Activated naive CD8-positive, alpha-beta T cell treated with anti-CD3 and anti-CD28 coated beads, Interleukin-2, amount 50 U/mL, for 24 hours (primary cell): ENCODE measurements around the gene RNF10.
A peak's percentile ranks its signal among the peaks of the same experiment; 100 is the strongest.

ENCODE experiments used
- ATAC-seq: fragments of 150-1000 bp; cut with Tn5 transposase; one replicate; pipeline ENCODE4 v1.10.0; 2021
- DNase-seq: peaks from one replicate; pipeline ENCODE4 v3.0.0; 2021
- H3K27ac Mint-ChIP-seq: one replicate; pipeline ENCODE4 v1.8.0; 2021; ENCODE audit warnings: mild to moderate bottlenecking, mixed read lengths
- H3K27me3 Mint-ChIP-seq: one replicate; pipeline ENCODE4 v1.8.0; 2021; ENCODE audit warnings: mixed read lengths
- H3K36me3 Mint-ChIP-seq: one replicate; pipeline ENCODE4 v1.8.0; 2021; ENCODE audit warnings: low read depth, mixed read lengths
- H3K4me1 Mint-ChIP-seq: one replicate; pipeline ENCODE4 v1.8.0; 2021; ENCODE audit warnings: mixed read lengths
- H3K4me3 Mint-ChIP-seq: one replicate; pipeline ENCODE4 v1.8.0; 2021; ENCODE audit warnings: mild to moderate bottlenecking, moderate library complexity, mixed read lengths
- H3K9me3 Mint-ChIP-seq: one replicate; pipeline ENCODE4 v1.8.0; 2021; ENCODE audit warnings: mixed read lengths

The RNF10 gene

GRCh38 chr12:120538281-120539156, 4.4 kb downstream of the RNF10 start:
- no peak for ATAC-seq
- no peak for DNase-seq
- peak overlapping the region; percentile 92 for H3K4me3 Mint-ChIP-seq
- H3K27ac Mint-ChIP-seq: peak overlapping the region; percentile 87
- no peaks in the 10 kb centered on the region for H3K9me3 Mint-ChIP-seq
- no peaks in the 10 kb centered on the region for H3K27me3 Mint-ChIP-seq
- H3K36me3 Mint-ChIP-seq: peaks cover 45% of the 10 kb centered on the region
- H3K4me1 Mint-ChIP-seq: peaks cover 63% of the 10 kb centered on the region

- no peak for ATAC-seq
- Mint-ChIP-seq H3K27ac (peak overlapping the region; percentile 87), H3K36me3 (peaks cover 45% of the 10 kb centered on the region), H3K4me3 (peak overlapping the region; percentile 24), H3K9me3 (no peaks in the 10 kb centered on the region), H3K4me1 (peaks cover 63% of the 10 kb centered on the region), H3K27me3 (no peaks in the 10 kb centered on the region)
- no peak for DNase-seq
Measured at GRCh38 chr12:120539303-120539702, 5.1 kb downstream of the RNF10 start.

GRCh38 chr12:120540445-120540844, 6.3 kb downstream of the RNF10 start:
- Mint-ChIP-seq H3K27ac (peak overlapping the region; percentile 12), H3K36me3 (peaks cover 40% of the 10 kb centered on the region), H3K4me3 (no peak overlapping the region), H3K4me1 (peaks cover 65% of the 10 kb centered on the region), H3K27me3 (no peaks in the 10 kb centered on the region), H3K9me3 (no peaks in the 10 kb centered on the region)
- DNase-seq: no peak
- ATAC-seq: no peak

GRCh38 chr12:120542166-120542565, 8.0 kb downstream of the RNF10 start:
- no peak for ATAC-seq
- H3K36me3 Mint-ChIP-seq: peaks cover 39% of the 10 kb centered on the region
- H3K9me3 Mint-ChIP-seq: no peaks in the 10 kb centered on the region
- H3K27me3 Mint-ChIP-seq: no peaks in the 10 kb centered on the region
- no peak overlapping the region for H3K4me3 Mint-ChIP-seq
- peaks cover 48% of the 10 kb centered on the region for H3K4me1 Mint-ChIP-seq
- no peak overlapping the region for H3K27ac Mint-ChIP-seq
- no peak for DNase-seq

GRCh38 chr12:120544691-120545090, 10.5 kb downstream of the RNF10 start:
- H3K36me3 Mint-ChIP-seq: peaks cover 24% of the 10 kb centered on the region
- no peak for ATAC-seq
- no peak for DNase-seq
- no peak overlapping the region for H3K4me3 Mint-ChIP-seq
- no peak overlapping the region for H3K27ac Mint-ChIP-seq
- peaks cover 23% of the 10 kb centered on the region for H3K4me1 Mint-ChIP-seq
- H3K9me3 Mint-ChIP-seq: no peaks in the 10 kb centered on the region
- H3K27me3 Mint-ChIP-seq: no peaks in the 10 kb centered on the region

GRCh38 chr12:120546050-120546386, 11.9 kb downstream of the RNF10 start:
- DNase-seq (no peak), ATAC-seq (no peak)
- H3K27me3 Mint-ChIP-seq: no peaks in the 10 kb centered on the region
- no peaks in the 10 kb centered on the region for H3K9me3 Mint-ChIP-seq
- H3K4me1 Mint-ChIP-seq: peaks cover 12% of the 10 kb centered on the region
- H3K27ac Mint-ChIP-seq: no peak overlapping the region
- no peak overlapping the region for H3K4me3 Mint-ChIP-seq
- H3K36me3 Mint-ChIP-seq: peaks cover 18% of the 10 kb centered on the region

GRCh38 chr12:120554678-120555077, 20.5 kb downstream of the RNF10 start:
- Mint-ChIP-seq H3K27ac (no peak overlapping the region), H3K27me3 (no peaks in the 10 kb centered on the region), H3K4me3 (no peak overlapping the region), H3K36me3 (peaks cover 31% of the 10 kb centered on the region), H3K9me3 (no peaks in the 10 kb centered on the region), H3K4me1 (peaks cover 5% of the 10 kb centered on the region)
- DNase-seq: no peak
- ATAC-seq: no peak

- no peak for DNase-seq
- peaks cover 42% of the 10 kb centered on the region for H3K36me3 Mint-ChIP-seq
- H3K4me1 Mint-ChIP-seq: peaks cover 2% of the 10 kb centered on the region
- peak overlapping the region; percentile 11 for H3K27ac Mint-ChIP-seq
- no peaks in the 10 kb centered on the region for H3K9me3 Mint-ChIP-seq
- H3K27me3 Mint-ChIP-seq: no peaks in the 10 kb centered on the region
- no peak for ATAC-seq
- H3K4me3 Mint-ChIP-seq: no peak overlapping the region
Measured at GRCh38 chr12:120557589-120557988, 23.4 kb downstream of the RNF10 start.

- Mint-ChIP-seq H3K36me3 (peaks cover 54% of the 10 kb centered on the region), H3K27ac (no peak overlapping the region), H3K9me3 (no peaks in the 10 kb centered on the region), H3K4me1 (no peaks in the 10 kb centered on the region), H3K27me3 (no peaks in the 10 kb centered on the region), H3K4me3 (no peak overlapping the region)
- no peak for ATAC-seq
- no peak for DNase-seq
Measured at GRCh38 chr12:120562906-120563305, 28.8 kb downstream of the RNF10 start.

GRCh38 chr12:120563495-120563894, 29.3 kb downstream of the RNF10 start:
- Mint-ChIP-seq H3K4me3 (no peak overlapping the region), H3K36me3 (peaks cover 52% of the 10 kb centered on the region), H3K27me3 (no peaks in the 10 kb centered on the region), H3K4me1 (no peaks in the 10 kb centered on the region), H3K27ac (no peak overlapping the region), H3K9me3 (no peaks in the 10 kb centered on the region)
- ATAC-seq (no peak), DNase-seq (no peak)

GRCh38 chr12:120571299-120571698, 37.1 kb downstream of the RNF10 start:
- DNase-seq (no peak), ATAC-seq (no peak)
- H3K4me1 Mint-ChIP-seq: no peaks in the 10 kb centered on the region
- H3K4me3 Mint-ChIP-seq: no peak overlapping the region
- H3K9me3 Mint-ChIP-seq: no peaks in the 10 kb centered on the region
- H3K27me3 Mint-ChIP-seq: no peaks in the 10 kb centered on the region
- peaks cover 60% of the 10 kb centered on the region for H3K36me3 Mint-ChIP-seq
- H3K27ac Mint-ChIP-seq: no peak overlapping the region

- H3K4me1 Mint-ChIP-seq: no peaks in the 10 kb centered on the region
- DNase-seq (no peak), ATAC-seq (no peak)
- no peak overlapping the region for H3K4me3 Mint-ChIP-seq
- H3K27me3 Mint-ChIP-seq: no peaks in the 10 kb centered on the region
- H3K36me3 Mint-ChIP-seq: peaks cover 65% of the 10 kb centered on the region
- H3K9me3 Mint-ChIP-seq: no peaks in the 10 kb centered on the region
- H3K27ac Mint-ChIP-seq: peak overlapping the region; percentile 52
Measured at GRCh38 chr12:120573560-120573959, 39.4 kb downstream of the RNF10 start.

- H3K27me3 Mint-ChIP-seq: no peaks in the 10 kb centered on the region
- no peak for ATAC-seq
- H3K27ac Mint-ChIP-seq: peak overlapping the region; percentile 52
- H3K9me3 Mint-ChIP-seq: no peaks in the 10 kb centered on the region
- peaks cover 64% of the 10 kb centered on the region for H3K36me3 Mint-ChIP-seq
- no peak overlapping the region for H3K4me3 Mint-ChIP-seq
- H3K4me1 Mint-ChIP-seq: peaks cover 2% of the 10 kb centered on the region
- DNase-seq: no peak
Measured at GRCh38 chr12:120574106-120574505, 40.0 kb downstream of the RNF10 start.

- no peak for DNase-seq
- Mint-ChIP-seq H3K27me3 (peaks cover 5% of the 10 kb centered on the region), H3K36me3 (peaks cover 46% of the 10 kb centered on the region), H3K4me1 (peaks cover 36% of the 10 kb centered on the region), H3K9me3 (no peaks in the 10 kb centered on the region), H3K27ac (no peak overlapping the region), H3K4me3 (no peak overlapping the region)
- ATAC-seq: no peak
Measured at GRCh38 chr12:120579179-120579578, 45.0 kb downstream of the RNF10 start.

- Mint-ChIP-seq H3K27ac (peak within 1 kb of the TSS; percentile 91), H3K27me3 (peaks cover 11% of the 10 kb centered on the region), H3K4me3 (peak within 1 kb of the TSS; percentile 97), H3K36me3 (peaks cover 34% of the 10 kb centered on the region), H3K9me3 (no peaks in the 10 kb centered on the region), H3K4me1 (peaks cover 38% of the 10 kb centered on the region)
- DNase-seq: peak; percentile 95
- peak; percentile 93 for ATAC-seq
Measured at GRCh38 chr12:120580787-120581723, 46.9 kb downstream of the RNF10 start, which contains the start of gene POP5. Gene POP5 (minus strand): TSS chr12:120581402. CDS start chr12:120581362, 40 bp downstream.
